Heart left ventricle (tissue), 16 donors: ENCODE results near the gene NCOR1. TPM values are rescaled to one million over a fixed set of nuclear protein-coding genes. Genes with fewer than 3 reads are reported as not detected.

Source experiments
- ATAC-seq, 4 donors: fragments of 200-7000 bp; cut with Tn5 transposase; one replicate each; pipeline ENCODE4 v1.9.1; 2020 to 2022; ENCODE audit warnings: moderate library complexity in 4 of 4, mild to moderate bottlenecking in 3 of 4, moderate number of reproducible peaks in 1 of 4
- DNase-seq, 5 donors: peaks; one replicate each; pipeline ENCODE4 v3.0.0-alpha.2; 2020
- H3K27ac ChIP-seq, 12 donors: fragments of 200-600 bp; sonication (generic) in 4 of 12; one replicate each; pipeline versions ENCODE4 v1.5.0 to v1.8.0; 2016 to 2022; ENCODE audit warnings: mild to moderate bottlenecking in 2 of 12
- H3K27me3 ChIP-seq, 9 donors: fragments of 200-600 bp; sonication (generic) in 2 of 9; one replicate each; pipeline versions ENCODE4 v1.5.1 to v1.8.0; 2016 to 2022; ENCODE audit warnings: mild to moderate bottlenecking in 3 of 9
- H3K36me3 ChIP-seq, 9 donors: fragments of 200-600 bp; sonication (generic) in 2 of 9; one replicate each; pipeline versions ENCODE4 v1.5.0 to v1.8.0; 2018 to 2022; ENCODE audit warnings: mild to moderate bottlenecking in 2 of 9
- H3K4me1 ChIP-seq, 12 donors: fragments of 200-600 bp; sonication (generic) in 4 of 12; one replicate each; pipeline versions ENCODE4 v1.5.0 to v1.8.0; 2016 to 2022; ENCODE audit warnings: mild to moderate bottlenecking in 3 of 12
- H3K4me3 ChIP-seq, 12 donors: fragments of 200-600 bp; sonication (generic) in 4 of 12; one replicate each; pipeline versions ENCODE4 v1.5.0 to v1.8.0; 2017 to 2022; ENCODE audit warnings: mild to moderate bottlenecking in 9 of 12, moderate library complexity in 4 of 12
- H3K9me3 ChIP-seq, 12 donors: fragments of 200-600 bp; sonication (generic) in 4 of 12; one replicate each; pipeline versions ENCODE4 v1.5.0 to v1.8.0; 2016 to 2022; ENCODE audit warnings: mild to moderate bottlenecking in 1 of 12
- CTCF ChIP-seq, 12 donors: fragments of 200-600 bp; sonication (generic) in 4 of 12; IDR thresholded peaks; one replicate each; pipeline versions ENCODE4 v1.5.0 to v1.8.0; 2018 to 2022; ENCODE audit warnings: antibody characterized with exemption in 12 of 12, mild to moderate bottlenecking in 5 of 12
- POLR2A ChIP-seq, 2 donors: fragments of 450-650 bp; IDR thresholded peaks; one replicate each; pipeline ENCODE4 v1.6.1; 2017; ENCODE audit warnings: antibody characterized with exemption in 2 of 2, mild to moderate bottlenecking in 2 of 2, moderate library complexity in 2 of 2
- WGBS, 4 donors: extraction: QIAGEN DNeasy Blood & Tissue Kit in 2 of 4; methylation state at CpG; one replicate each; pipeline versions ENCODE4 v1.1.5 to v1.1.7; 2013 to 2018; 5-methylcytosine and 5-hydroxymethylcytosine counted together
- intact Hi-C, 10 donors: fragments of 100-400 bp; cut with DNase I; formaldehyde crosslinking; loops; one replicate each; pipeline versions ENCODE4 v1.11.1 to v1.14.2; 2022
- polyA plus RNA-seq, 2 donors: library from polyadenylated mRNA; stranded (reverse); fragments of 200-250 nt; gene quantifications; one replicate each; pipeline ENCODE4 v1.2.3, GENCODE V29; 2013
- total RNA-seq, 9 donors: library from RNA; depleted of rRNA in 2 of 9; stranded (reverse); fragments of >200 nt in 2 of 9; fragmentation: NEBNext Ultra II Directional in 3 of 9; extraction: Animal tissue kit (Norgen Biotek cat#: 25700) in 3 of 9; gene quantifications; one replicate each; pipeline versions ENCODE4 v1.1.0 to v1.2.4, GENCODE V29; 2016 to 2023
- donor health status: ischemic (EF 13 %, LVEDD 7.1; RV severe dilation, severe dysfunction).
- donor health status: healthy with polysubstance abuse.
- donor health status: DM: no; HTN: yes; CAD: no.
- donor health status: DM: no; HTN: no; CAD: no.
- donor health status: ischemic (EF 25% LVEDD 6.9; RV normal size, moderate dysfunction).
- donor health status: ischemic (EF 25% LVEDD 5.7; RV mildly dilated, moderate dysfunction).
- donor health status: healthy.
- donor health status: DM: yes; HTN: yes; CAD: no.
- donor health status: ischemic (EF 35%, LVEDD 5.7; RV mildly dilated, moderate dysfunction).
- donor health status: nonischemic (EF 11% LVEDD 7.7; RV severe dilation, severe dysfunction).
- donor health status: DM: yes; HTN: yes; CAD: no.
- donor health status: PGD.
- donor health status: ischemic (EF 29% LVEDD 5.4; RV normal size, mild dysfunction).
- donor health status: nonischemic (EF 23%, LVEDD 6.1; RV moderate dilation, normal function).

Gene NCOR1
- total and polyA plus RNA-seq, 11 donors, result 35.2 to 92.2 (median 74.1) TPM

- 0 to 1% (median 1%) methylated on average over 37 to 91 of the region's 91 CpGs for WGBS, 4 donors
- Histone ChIP-seq H3K4me1 (peaks cover 4 to 41% (median 26%) of the 10 kb centered on the region in 12 donors), H3K36me3 (peaks cover 0 to 51% (median 38%) of the 10 kb centered on the region in 9 donors)
These were observed 216.0 kb downstream of the NCOR1 start, which contains the start of the genes TTC19 and ZSWIM7 for GRCh38 chr17:15999141-15999973. Gene TTC19 (plus strand): TSS chr17:15999824. CDS start chr17:15999849, 25 bp downstream. Gene ZSWIM7 (minus strand): TSS chr17:15999704. CDS start chr17:15999594, 110 bp downstream.

GRCh38 chr17:15998031-15998562 lies 217.2 kb downstream of the NCOR1 start:
- WGBS, 4 donors, result 82 to 88% (median 85%) methylated on average over 4 of the region's 4 CpGs
- no peak for ATAC-seq
- peaks cover 4 to 43% (median 24%) of the 10 kb centered on the region in 12 donors for H3K4me1 ChIP-seq
- peaks cover 0 to 6% (median 0%) of the 10 kb centered on the region in 12 donors for H3K9me3 ChIP-seq
- intact Hi-C loops, result loop anchor here in 8 of 10 donors (2.0 to 10.0 kb wide), 5 partner anchors 51 to 173 kb away; partner anchors contain the start of gene ADORA2B (in 4 of the 8)
- TF ChIP-seq CTCF (IDR thresholded peaks at IDR 0.05) (no peak), POLR2A (IDR thresholded peaks at IDR 0.05) (no peak)
- peak overlapping the region in 6 of 12 donors; percentile 88 to 98 (median 97) for H3K27ac ChIP-seq
- peak overlapping the region in 2 of 12 donors; percentile 86 to 92 for H3K4me3 ChIP-seq
- H3K36me3 ChIP-seq, result peaks cover 0 to 49% (median 34%) of the 10 kb centered on the region in 9 donors
- DNase-seq, result no peak
- H3K27me3 ChIP-seq, result no peaks in the 10 kb centered on the region

More at GRCh38 chr17:15999141-15999973, 216.0 kb downstream of the NCOR1 start, which contains the start of the genes TTC19 and ZSWIM7:
- Histone ChIP-seq H3K27ac (peak within 1 kb of the TSS; percentile 72 to 98 (median 97)), H3K9me3 (peaks cover 0 to 6% (median 0%) of the 10 kb centered on the region in 12 donors), H3K27me3 (no peaks in the 10 kb centered on the region), H3K4me3 (peak within 1 kb of the TSS; percentile 54 to 92 (median 76))
- ATAC-seq, result peak; percentile 97 to 98 (median 98)
- peak; percentile 98 for DNase-seq
- TF ChIP-seq CTCF (IDR thresholded peaks at IDR 0.05) (peak in 1 of 12 donors; percentile 20), POLR2A (IDR thresholded peaks at IDR 0.05) (peak; percentile 84 to 99)
- intact Hi-C loops, result loop anchor here in 8 of 10 donors (2.0 to 10.0 kb wide), 5 partner anchors 52 to 175 kb away; partner anchors contain the start of gene ADORA2B (in 4 of the 8)

GRCh38 chr17:15996322-15996721 lies 219.0 kb downstream of the NCOR1 start:
- Histone ChIP-seq H3K9me3 (peaks cover 0 to under 1% (median 0%) of the 10 kb centered on the region in 12 donors), H3K27ac (peak overlapping the region in 1 of 12 donors; percentile 0), H3K36me3 (peaks cover 0 to 48% (median 35%) of the 10 kb centered on the region in 9 donors), H3K4me3 (no peak overlapping the region), H3K27me3 (no peaks in the 10 kb centered on the region), H3K4me1 (peaks cover 4 to 28% (median 19%) of the 10 kb centered on the region in 12 donors)
- intact Hi-C loops, result loop anchor here in 8 of 10 donors (5.0 to 10.0 kb wide), 4 partner anchors 49 to 172 kb away; partner anchors contain the start of gene ADORA2B (in 4 of the 8)
- TF ChIP-seq POLR2A (IDR thresholded peaks at IDR 0.05) (no peak), CTCF (IDR thresholded peaks at IDR 0.05) (no peak)
- DNase-seq, result no peak
- 77 to 89% (median 85%) methylated on average over 6 of the region's 6 CpGs for WGBS, 4 donors
- ATAC-seq, result no peak
